Esophagus (tissue), 2 donors: ENCODE data around the gene ZNF771. TPM values are rescaled to one million over a fixed set of nuclear protein-coding genes. Genes with fewer than 3 reads are reported as not detected.

Experiments
- H3K27ac ChIP-seq, 2 donors: one replicate each; pipeline ENCODE4 v1.5.1; 2013; ENCODE audit warnings: low read depth in 2 of 2, mild to moderate bottlenecking in 2 of 2, inconsistent platforms in 1 of 2, low read length in 1 of 2, moderate library complexity in 1 of 2
- H3K27me3 ChIP-seq, 2 donors: one replicate each; pipeline ENCODE4 v1.6.1; 2013; ENCODE audit warnings: low read length in 2 of 2, control low read depth in 1 of 2, mild to moderate bottlenecking in 1 of 2; ENCODE audit not compliant: insufficient read depth in 2 of 2, control insufficient read depth in 1 of 2
- H3K36me3 ChIP-seq, 2 donors: one replicate each; pipeline ENCODE4 v1.6.1; 2013; ENCODE audit warnings: low read length in 1 of 2; ENCODE audit not compliant: control insufficient read depth in 2 of 2, insufficient read depth in 2 of 2
- H3K4me1 ChIP-seq, 2 donors: one replicate each; pipeline ENCODE4 v1.6.1; 2013; ENCODE audit warnings: low read length in 1 of 2; ENCODE audit not compliant: control insufficient read depth in 2 of 2, insufficient read depth in 2 of 2
- H3K4me3 ChIP-seq, 2 donors: one replicate each; pipeline ENCODE4 v1.5.1; 2013; ENCODE audit warnings: low read length in 2 of 2, mild to moderate bottlenecking in 2 of 2, low read depth in 1 of 2, moderate library complexity in 1 of 2
- H3K9me3 ChIP-seq, 2 donors: one replicate each; pipeline ENCODE4 v1.6.1; 2013; ENCODE audit warnings: mild to moderate bottlenecking in 2 of 2, low read depth in 1 of 2, low read length in 1 of 2, moderate library complexity in 1 of 2; ENCODE audit not compliant: control insufficient read depth in 2 of 2, insufficient read depth in 1 of 2
- WGBS, 2 donors: extraction: QIAGEN DNeasy Blood & Tissue Kit; methylation state at CpG; one replicate each; pipeline ENCODE4 v1.1.7; 2013; 5-methylcytosine and 5-hydroxymethylcytosine counted together
- polyA plus RNA-seq, 2 donors: library from polyadenylated mRNA; stranded (reverse); fragments of 200-250 nt; gene quantifications; one replicate each; pipeline ENCODE4 v1.2.3, GENCODE V29; 2013
- donor health status: healthy with polysubstance abuse.
- donor health status: Bipolar disorder and iron deficiency.

The ZNF771 gene
- polyA plus RNA-seq, 2 donors = 2.2 to 4.7 TPM

- Histone ChIP-seq H3K27me3 (no peaks in the 10 kb centered on the region), H3K4me3 (peak overlapping the region; percentile 68 to 79), H3K4me1 (peaks cover 0 to 14% of the 10 kb centered on the region in 2 donors), H3K36me3 (peaks cover 0 to 4% of the 10 kb centered on the region in 2 donors), H3K27ac (peak overlapping the region; percentile 63 to 89), H3K9me3 (no peaks in the 10 kb centered on the region)
- 2 to 3% methylated on average over 11 of the region's 11 CpGs for WGBS, 2 donors
These were observed 21.9 kb downstream of the ZNF771 start for GRCh38 chr16:30429418-30429677.

GRCh38 chr16:30429678-30430427, 22.4 kb downstream of the ZNF771 start, which contains the start of gene DCTPP1:
Gene DCTPP1 (minus strand): TSS chr16:30430030. CDS start chr16:30429980, 50 bp downstream.
- no peaks in the 10 kb centered on the region for H3K9me3 ChIP-seq
- H3K4me3 ChIP-seq = peak within 1 kb of the TSS; percentile 68 to 79
- no peaks in the 10 kb centered on the region for H3K27me3 ChIP-seq
- peaks cover 0 to 14% of the 10 kb centered on the region in 2 donors for H3K4me1 ChIP-seq
- H3K27ac ChIP-seq = peak within 1 kb of the TSS; percentile 63 to 89
- no peaks in the 10 kb centered on the region for H3K36me3 ChIP-seq
- 0 to 1% methylated on average over 49 of the region's 49 CpGs for WGBS, 2 donors

- H3K4me1 ChIP-seq = peaks cover 0 to 14% of the 10 kb centered on the region in 2 donors
- H3K36me3 ChIP-seq = no peaks in the 10 kb centered on the region
- no peaks in the 10 kb centered on the region for H3K9me3 ChIP-seq
- H3K4me3 ChIP-seq = no peak overlapping the region
- peak overlapping the region; percentile 24 to 79 for H3K27ac ChIP-seq
- H3K27me3 ChIP-seq = no peaks in the 10 kb centered on the region
- WGBS, 2 donors = 53 to 59% methylated on average over 19 of the region's 19 CpGs
These were observed 23.1 kb downstream of the ZNF771 start for GRCh38 chr16:30430428-30430970.

- 39 to 45% methylated on average over 4 of the region's 4 CpGs for WGBS, 2 donors
- no peak overlapping the region for H3K4me3 ChIP-seq
- no peaks in the 10 kb centered on the region for H3K9me3 ChIP-seq
These were observed 27.4 kb downstream of the ZNF771 start for GRCh38 chr16:30434852-30435251.

GRCh38 chr16:30437511-30438046, 30.2 kb downstream of the ZNF771 start:
- Histone ChIP-seq H3K4me3 (no peak overlapping the region), H3K27ac (no peak overlapping the region), H3K4me1 (no peaks in the 10 kb centered on the region), H3K36me3 (no peaks in the 10 kb centered on the region), H3K27me3 (no peaks in the 10 kb centered on the region), H3K9me3 (no peaks in the 10 kb centered on the region)
- 44 to 45% methylated on average over 3 of the region's 3 CpGs for WGBS, 2 donors

More at GRCh38 chr16:30434852-30435251, 27.4 kb downstream of the ZNF771 start:
- Histone ChIP-seq H3K27ac (no peak overlapping the region), H3K36me3 (no peaks in the 10 kb centered on the region), H3K4me1 (peaks cover 0 to 3% of the 10 kb centered on the region in 2 donors), H3K27me3 (no peaks in the 10 kb centered on the region)

GRCh38 chr16:30438835-30439234, 31.4 kb downstream of the ZNF771 start:
- Histone ChIP-seq H3K9me3 (no peaks in the 10 kb centered on the region), H3K27ac (no peak overlapping the region), H3K27me3 (no peaks in the 10 kb centered on the region), H3K4me1 (no peaks in the 10 kb centered on the region), H3K4me3 (no peak overlapping the region), H3K36me3 (no peaks in the 10 kb centered on the region)
- 87 to 95% methylated on average over 5 of the region's 5 CpGs for WGBS, 2 donors

GRCh38 chr16:30439720-30440348, 32.4 kb downstream of the ZNF771 start:
- H3K36me3 ChIP-seq = no peaks in the 10 kb centered on the region
- no peaks in the 10 kb centered on the region for H3K9me3 ChIP-seq
- H3K4me1 ChIP-seq = peaks cover 0 to 8% of the 10 kb centered on the region in 2 donors
- H3K4me3 ChIP-seq = no peak overlapping the region
- H3K27me3 ChIP-seq = no peaks in the 10 kb centered on the region
- 81 to 84% methylated on average over 6 of the region's 6 CpGs for WGBS, 2 donors
- H3K27ac ChIP-seq = no peak overlapping the region

- Histone ChIP-seq H3K9me3 (no peaks in the 10 kb centered on the region), H3K27me3 (no peaks in the 10 kb centered on the region), H3K27ac (no peak overlapping the region), H3K36me3 (no peaks in the 10 kb centered on the region), H3K4me1 (peaks cover 0 to 12% of the 10 kb centered on the region in 2 donors), H3K4me3 (no peak overlapping the region)
- 71 to 89% methylated on average over 2 of the region's 2 CpGs for WGBS, 2 donors
These were observed 36.2 kb downstream of the ZNF771 start for GRCh38 chr16:30443631-30444030.

- Histone ChIP-seq H3K4me1 (peaks cover 0 to 12% of the 10 kb centered on the region in 2 donors), H3K27ac (peak overlapping the region; percentile 93 to 97), H3K9me3 (no peaks in the 10 kb centered on the region), H3K36me3 (no peaks in the 10 kb centered on the region), H3K27me3 (no peaks in the 10 kb centered on the region), H3K4me3 (peak overlapping the region; percentile 61 to 93)
- WGBS, 2 donors = 92% methylated on average over 29 of the region's 29 CpGs
These were observed 37.1 kb downstream of the ZNF771 start for GRCh38 chr16:30444231-30445148.
